NCI-H1417 (cell line): ENCODE measurements around the gene HDAC1.
"Not testable (repeated sequence)": the region's sequence is repeated elsewhere in the genome, so short reads cannot be mapped to it uniquely, and the experiment has no call there.

Experiments used
- DNase-seq, 3 experiments: peaks; one replicate each; lab custom pipeline; 2025; lab: John Stamatoyannopoulos, UW

The HDAC1 gene

DNA sequence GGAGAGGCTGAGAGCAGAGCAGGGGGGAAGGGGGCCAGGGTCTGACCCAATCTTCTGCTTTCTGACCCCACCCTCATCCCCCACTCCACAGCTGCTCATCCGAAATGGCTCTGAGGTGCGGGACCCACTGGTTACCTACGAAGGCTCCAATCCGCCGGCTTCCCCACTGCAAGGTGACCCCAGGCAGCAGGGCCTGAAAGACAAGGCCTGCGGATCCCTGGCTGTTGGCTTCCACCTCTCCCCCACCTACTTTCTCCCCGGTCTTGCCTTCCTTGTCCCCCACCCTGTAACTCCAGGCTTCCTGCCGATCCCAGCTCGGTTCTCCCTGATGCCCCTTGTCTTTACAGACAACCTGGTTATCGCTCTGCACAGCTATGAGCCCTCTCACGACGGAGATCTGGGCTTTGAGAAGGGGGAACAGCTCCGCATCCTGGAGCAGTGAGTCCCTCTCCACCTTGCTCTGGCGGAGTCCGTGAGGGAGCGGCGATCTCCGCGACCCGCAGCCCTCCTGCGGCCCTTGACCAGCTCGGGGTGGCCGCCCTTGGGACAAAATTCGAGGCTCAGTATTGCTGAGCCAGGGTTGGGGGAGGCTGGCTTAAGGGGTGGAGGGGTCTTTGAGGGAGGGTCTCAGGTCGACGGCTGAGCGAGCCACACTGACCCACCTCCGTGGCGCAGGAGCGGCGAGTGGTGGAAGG lies 17.1 kb upstream of the HDAC1 start:
- no peak for DNase-seq

DNA sequence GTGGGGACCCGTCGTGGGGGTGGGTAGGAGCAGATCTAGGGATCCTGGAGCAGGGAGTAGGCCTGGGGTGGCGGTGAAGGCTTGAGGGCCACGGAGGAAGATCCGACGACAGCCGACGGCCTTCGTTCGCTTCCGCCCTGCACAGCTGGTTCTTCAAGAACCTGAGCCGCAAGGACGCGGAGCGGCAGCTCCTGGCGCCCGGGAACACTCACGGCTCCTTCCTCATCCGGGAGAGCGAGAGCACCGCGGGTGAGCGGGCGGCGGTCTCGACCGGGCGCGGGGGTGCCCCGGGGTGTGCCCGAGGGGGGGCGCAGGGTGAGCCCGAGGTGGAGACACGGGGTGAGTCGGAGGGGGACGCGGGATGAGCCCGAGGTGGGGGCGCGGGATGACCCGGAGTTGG lies 16.5 kb upstream of the HDAC1 start:
- no peak for DNase-seq

GRCh38 chr1:32276032-32276782 lies 15.7 kb upstream of the HDAC1 start:
- no peak for DNase-seq

DNA sequence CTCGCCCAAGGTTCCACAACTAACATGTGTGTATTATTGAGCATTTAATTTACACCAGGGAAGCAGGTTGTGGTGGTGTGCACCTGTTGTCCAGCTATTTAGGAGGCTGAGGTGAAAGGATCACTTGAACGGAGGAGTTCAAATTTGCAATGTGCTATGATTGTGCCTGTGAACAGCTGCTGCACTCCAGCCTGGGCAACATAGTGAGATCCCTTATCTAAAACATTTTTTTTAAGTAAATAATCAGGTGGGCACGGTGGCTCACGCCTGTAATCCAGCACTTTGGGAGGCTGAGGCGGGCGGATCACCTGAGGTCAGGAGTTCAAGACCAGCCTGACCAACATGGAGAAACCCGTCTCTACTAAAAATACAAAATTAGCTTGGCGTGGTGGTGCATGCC lies 7.1 kb upstream of the HDAC1 start:
- DNase-seq: not testable (repeated sequence)

DNA sequence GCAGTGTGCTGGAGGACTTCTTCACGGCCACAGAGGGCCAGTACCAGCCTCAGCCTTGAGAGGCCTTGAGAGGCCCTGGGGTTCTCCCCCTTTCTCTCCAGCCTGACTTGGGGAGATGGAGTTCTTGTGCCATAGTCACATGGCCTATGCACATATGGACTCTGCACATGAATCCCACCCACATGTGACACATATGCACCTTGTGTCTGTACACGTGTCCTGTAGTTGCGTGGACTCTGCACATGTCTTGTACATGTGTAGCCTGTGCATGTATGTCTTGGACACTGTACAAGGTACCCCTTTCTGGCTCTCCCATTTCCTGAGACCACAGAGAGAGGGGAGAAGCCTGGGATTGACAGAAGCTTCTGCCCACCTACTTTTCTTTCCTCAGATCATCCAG lies 6.2 kb upstream of the HDAC1 start:
- no peak for DNase-seq

GRCh38 chr1:32286763-32287162 lies 5.1 kb upstream of the HDAC1 start:
- DNase-seq: no peak

DNA sequence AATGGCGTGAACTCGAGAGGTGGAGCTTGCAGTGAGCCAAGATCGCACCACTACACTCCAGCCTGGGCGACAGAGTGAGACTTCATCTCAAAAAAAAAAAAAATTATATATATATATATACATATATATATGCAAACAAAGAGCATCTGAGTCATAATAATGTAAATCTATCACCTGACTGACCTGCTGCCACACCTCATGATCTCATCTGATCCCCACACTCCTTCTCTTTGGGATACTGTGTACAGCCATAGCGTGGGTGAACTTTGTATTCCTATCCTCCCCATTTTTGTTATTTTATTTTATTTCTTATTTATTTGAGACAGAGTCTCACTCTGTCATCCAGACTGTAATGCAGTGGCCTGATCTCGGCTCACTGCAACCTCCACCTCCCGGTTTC lies 2.6 kb upstream of the HDAC1 start:
- DNase-seq: no peak

DNA sequence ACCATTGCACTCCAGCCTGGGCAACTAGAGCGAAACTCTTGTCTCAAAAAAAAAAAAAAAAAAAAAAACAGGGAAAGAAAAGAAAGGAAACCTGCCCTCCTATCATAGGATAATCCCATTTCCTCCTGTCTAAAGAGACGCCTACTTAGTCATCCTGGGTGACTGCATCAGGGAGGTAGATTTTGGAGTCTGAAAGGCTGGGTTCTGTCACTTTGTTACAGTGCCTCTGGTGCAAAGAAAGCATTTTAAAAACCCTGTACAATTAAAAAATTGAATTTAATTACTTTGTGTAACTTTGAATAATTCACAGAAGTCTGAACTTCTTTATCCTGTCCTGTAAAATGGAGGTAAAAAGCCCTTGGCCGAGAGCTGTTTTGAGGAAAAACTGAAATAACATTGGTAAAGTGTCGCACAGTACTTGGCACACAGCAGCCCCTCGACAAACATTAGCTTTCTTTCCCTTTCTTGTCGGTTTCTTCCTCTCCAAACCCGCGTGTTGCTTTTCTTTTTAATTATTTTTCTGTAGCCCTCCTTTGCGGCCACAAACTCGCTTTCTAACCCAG lies 657 bp upstream of the HDAC1 start:
- DNase-seq: peak in 1 of 3 experiments; percentile 33

DNA sequence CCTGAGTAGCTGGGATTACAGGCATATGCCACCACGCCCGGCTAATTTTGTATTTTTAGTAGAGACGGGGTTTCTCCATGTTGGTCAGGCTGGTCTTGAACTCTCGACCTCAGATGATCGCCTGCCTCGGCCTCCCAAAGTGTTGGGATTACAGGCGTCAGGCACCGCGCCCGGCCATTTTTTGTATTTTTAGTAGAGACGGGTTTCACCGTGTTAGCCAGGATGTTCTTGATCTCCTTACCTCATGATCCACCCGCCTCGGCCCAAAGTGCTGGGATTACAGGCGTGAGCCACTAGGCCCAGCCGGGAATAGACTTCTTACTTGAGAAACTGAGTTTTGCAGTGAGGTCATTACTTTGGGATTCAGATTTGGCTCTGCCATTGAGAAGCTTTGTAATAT lies 6.3 kb downstream of the HDAC1 start:
- DNase-seq: not testable (repeated sequence)

- DNase-seq: no peak
Measured at GRCh38 chr1:32299327-32299726, 7.4 kb downstream of the HDAC1 start.

DNA sequence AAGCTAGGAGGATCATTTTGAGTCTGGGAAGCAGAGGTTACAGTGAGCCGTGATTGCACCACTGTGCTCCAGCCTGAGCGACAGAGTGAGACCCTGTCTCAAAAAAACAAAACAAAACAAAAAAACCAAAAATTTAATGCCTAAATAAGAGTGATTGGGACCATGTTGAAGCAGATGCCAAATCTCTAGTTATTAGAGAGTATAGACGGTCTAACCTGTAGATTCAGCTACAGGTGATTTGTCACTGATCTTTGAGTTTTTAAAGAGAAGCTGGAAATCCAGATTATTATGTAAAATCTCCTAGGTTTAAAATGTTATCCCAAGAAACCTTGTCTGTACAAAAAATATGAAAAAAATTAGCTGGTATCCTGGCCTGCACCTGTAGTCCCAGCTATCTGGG lies 11.5 kb downstream of the HDAC1 start:
- DNase-seq: no peak

DNA sequence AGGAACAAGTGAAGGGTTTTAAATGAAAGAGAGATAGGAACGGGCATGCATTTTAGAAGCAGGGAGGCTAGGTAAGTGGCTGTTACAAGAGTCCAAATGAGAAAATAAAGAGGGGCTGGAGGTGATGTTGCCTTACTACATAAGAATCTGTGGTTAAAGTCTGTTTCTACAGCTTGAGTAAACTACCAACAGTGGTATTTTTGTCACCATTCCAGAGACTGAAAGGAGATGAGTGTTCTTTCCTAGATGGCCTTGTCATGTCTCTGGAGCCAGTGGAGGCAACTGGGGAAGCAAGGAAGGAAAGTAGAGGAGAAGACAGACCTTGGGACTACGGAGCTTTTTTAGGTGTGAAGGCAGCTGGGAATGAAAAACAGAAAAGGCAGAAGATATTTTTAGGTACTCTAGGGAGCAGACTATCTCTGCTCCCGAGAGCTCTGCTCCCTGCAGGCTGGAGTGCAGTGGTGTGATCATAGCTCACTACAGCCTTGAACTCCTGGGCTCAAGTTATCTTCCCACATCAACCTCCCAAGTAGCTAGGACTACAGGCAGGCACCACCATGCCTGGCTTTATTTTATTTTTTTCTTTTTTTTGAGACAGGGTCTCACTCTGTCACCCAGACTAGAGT lies 12.2 kb downstream of the HDAC1 start:
- no peak for DNase-seq

- no peak for DNase-seq
Measured at GRCh38 chr1:32305310-32305709, 13.4 kb downstream of the HDAC1 start.

GRCh38 chr1:32307324-32307723 lies 15.4 kb downstream of the HDAC1 start:
- DNase-seq: no peak

GRCh38 chr1:32309960-32310359 lies 18.1 kb downstream of the HDAC1 start:
- DNase-seq: no peak

DNA sequence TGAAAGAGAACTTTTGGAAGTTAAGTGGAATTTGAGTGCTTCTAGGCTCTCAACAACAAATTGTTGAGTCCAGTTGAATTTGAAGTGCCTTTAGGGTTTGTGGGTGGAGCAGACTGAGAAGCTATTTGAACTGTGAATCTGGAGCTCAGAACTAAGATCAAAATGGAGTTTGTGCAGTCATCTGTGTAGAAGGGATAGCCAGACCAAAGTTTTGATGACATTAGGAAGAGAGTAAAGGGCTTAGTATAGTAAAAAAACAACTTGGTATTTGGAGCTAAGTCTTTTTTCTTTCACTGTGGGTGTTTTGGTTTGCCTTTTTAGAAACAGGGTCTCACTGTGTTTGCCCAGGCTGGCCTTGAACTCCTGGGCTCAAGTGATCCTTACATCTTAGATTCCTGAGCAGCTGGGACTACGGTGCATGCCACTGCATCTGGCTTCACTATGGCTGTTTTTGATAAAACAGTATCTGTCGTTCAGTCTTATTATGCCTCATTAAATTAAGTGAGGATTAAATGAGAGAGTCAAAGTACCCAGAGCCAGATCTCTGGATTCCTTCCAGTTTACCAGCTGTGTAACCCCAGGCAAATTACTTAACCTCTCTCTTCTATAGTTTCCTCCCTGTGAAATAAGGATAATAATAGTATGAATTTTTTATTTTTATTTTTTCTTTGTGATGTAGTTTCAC lies 20.0 kb downstream of the HDAC1 start:
- DNase-seq: peak in 1 of 3 experiments; percentile 90

GRCh38 chr1:32316903-32317277 lies 25.0 kb downstream of the HDAC1 start:
- no peak for DNase-seq

DNA sequence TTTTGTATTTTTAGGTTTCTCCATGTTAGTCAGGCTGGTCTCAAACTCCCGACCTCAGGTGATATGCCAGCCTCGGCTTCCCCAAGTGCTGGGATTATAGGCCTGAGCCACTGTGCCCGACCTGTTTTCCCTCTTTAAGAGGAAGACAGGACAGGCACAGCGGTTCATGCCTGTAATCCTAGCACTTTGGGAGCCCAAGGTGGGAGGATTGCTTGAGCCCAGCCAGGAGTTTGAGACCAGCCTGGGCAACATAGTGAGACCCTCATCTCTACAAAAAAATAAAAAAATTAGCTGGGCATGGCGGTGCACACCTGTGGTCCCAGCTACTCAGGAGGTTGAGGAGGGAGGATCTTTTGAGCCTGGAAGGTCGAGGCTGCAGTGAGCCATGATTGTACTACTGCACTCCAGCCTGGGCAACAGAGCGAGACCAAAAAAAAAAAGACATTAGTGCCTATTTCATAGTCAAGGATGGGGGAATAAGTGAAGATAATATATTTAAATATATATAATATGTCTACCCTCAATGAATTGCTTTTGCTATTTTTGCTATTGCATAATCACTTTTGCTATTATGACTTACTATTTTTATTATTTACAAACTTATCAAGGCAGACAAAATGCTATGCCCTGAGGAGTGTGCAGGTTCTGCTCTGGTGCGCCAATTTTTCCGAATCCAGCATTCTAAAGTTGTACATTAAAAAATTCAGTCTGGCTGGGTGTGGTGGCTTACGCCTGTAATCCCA lies 26.4 kb downstream of the HDAC1 start:
- no peak for DNase-seq

- DNase-seq: no peak
Measured at GRCh38 chr1:32321712-32322291, 29.9 kb downstream of the HDAC1 start.

DNA sequence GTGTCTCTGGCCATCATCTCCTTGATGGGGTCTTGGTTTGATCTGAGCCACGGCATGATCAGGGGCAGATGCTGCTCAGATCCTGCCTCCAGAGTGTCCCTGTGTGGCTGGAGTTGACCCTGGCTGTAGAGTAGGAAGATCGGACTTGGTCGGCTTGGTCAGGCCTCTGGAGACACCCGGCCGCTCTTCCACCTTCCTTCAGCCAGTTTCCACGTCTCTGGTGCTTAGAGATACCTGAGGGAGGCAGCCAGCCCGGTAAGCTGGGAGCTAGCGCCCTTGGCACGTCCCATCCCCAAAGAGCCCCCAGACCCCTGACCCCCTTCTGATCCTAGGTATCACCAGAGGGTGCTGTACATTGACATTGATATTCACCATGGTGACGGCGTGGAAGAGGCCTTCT lies 35.3 kb downstream of the HDAC1 start:
- DNase-seq: no peak

DNA sequence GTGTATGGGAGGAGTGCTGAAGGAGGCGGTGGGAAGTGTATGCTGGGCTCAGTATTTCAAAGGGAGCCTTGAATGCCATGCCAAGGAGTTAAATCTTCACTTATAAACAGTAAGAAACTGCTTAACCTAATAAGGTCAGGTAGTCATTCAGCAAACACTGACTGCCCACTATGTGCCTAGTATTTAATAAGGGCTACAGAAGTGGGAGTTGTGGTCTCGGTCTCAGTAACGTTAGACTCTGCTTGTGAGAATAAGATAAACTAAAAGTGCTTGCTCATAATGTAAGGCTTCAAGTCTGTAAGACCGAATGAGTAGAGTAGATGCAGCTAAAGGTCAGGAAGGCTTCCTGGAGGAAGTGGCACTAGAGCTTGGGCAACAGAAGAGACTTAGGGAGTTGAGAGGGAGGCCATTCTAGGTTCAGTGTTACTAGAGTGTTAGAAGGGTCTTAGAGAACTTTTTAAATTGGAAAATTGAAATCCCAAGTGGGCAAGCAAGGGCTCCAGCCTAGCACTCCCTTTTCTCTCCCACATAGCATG lies 38.1 kb downstream of the HDAC1 start:
- no peak for DNase-seq
